GM12874 (cell line): ENCODE data around the gene CGRRF1.

Experiments used
- TF ChIP-seq, protein P1 (sequence below): IDR thresholded peaks from 2 replicates; pipeline ENCODE4 v1.5.1; 2011; ENCODE audit warnings: low read depth, mild to moderate bottlenecking, control low read depth, low read length, moderate library complexity; ENCODE audit not compliant: insufficient read depth

Gene CGRRF1

DNA sequence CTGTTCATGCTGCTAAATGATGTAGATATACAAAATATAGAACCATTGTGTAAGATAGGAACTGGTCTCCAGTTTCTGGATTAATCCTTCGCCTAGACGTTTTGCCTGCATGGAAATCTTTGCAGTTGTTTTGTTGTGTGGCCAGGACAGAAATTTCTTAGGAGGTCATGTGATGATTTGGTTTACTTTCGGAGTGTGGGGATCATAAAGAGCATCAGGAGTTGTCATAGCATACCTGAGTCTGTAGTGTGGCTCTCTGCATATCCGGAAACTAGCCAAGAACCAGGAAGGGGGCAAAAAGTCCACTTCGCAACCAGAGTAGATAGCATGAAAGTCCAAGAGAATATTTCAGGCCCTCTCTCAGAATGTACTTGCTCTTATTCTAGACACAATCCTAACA is 60.3 kb downstream of the CGRRF1 start:
- TF ChIP-seq, protein P1, sequence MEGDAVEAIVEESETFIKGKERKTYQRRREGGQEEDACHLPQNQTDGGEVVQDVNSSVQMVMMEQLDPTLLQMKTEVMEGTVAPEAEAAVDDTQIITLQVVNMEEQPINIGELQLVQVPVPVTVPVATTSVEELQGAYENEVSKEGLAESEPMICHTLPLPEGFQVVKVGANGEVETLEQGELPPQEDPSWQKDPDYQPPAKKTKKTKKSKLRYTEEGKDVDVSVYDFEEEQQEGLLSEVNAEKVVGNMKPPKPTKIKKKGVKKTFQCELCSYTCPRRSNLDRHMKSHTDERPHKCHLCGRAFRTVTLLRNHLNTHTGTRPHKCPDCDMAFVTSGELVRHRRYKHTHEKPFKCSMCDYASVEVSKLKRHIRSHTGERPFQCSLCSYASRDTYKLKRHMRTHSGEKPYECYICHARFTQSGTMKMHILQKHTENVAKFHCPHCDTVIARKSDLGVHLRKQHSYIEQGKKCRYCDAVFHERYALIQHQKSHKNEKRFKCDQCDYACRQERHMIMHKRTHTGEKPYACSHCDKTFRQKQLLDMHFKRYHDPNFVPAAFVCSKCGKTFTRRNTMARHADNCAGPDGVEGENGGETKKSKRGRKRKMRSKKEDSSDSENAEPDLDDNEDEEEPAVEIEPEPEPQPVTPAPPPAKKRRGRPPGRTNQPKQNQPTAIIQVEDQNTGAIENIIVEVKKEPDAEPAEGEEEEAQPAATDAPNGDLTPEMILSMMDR: no peak

DNA sequence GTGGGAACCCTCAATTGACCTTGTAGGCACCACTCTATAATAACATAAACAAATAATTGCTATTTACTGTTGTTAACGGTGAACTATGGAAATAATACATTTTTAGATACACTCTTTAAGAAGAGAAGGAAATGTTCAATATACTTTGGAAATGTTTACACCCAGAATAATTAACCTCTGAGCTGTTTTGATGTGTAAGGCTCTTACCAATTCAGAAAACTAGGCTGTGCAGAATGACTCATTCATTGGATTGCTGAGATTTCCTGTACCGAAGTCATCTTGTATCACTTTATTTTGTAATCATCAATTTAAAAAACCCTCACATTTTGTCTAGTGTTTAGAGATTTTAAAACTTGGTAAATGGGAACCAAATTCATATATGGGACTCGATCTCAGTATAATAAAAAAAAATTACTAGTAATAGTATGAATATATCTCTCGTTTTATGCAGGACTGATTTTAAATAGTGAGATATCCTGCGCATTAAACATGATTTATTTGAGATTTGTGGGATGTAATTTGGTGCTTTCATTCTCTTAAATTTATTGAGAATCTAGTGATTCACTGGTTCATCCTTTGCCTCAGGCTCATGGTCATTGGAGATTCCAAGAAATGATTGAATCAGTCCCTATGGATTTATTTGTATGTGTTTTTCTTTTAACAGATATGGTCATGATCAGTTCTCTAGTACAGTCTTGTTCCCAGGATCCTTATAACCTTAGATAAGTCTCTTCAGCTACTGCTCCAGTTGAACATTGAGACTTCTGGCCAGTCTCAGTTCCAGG is 61.1 kb downstream of the CGRRF1 start:
- TF ChIP-seq, protein P1: no peak

DNA sequence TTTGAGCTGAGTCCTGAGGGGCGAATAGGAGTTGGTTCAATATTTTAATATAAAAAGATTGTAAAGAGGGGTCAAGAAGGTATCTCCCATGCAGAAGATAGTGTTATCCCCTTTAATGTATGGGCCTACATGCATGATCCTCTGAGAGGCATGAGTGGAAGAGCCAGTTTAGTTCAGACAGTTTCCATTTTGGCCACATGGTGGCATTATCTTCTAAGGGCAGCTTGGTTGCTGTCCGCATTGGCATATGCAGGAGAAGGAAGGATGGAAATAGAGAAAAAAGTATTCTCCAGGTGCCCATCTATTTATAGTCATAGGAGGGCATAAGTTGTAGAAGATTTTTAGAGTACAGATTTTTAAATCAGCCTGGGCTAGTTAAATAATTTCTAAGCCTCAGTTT is 62.6 kb downstream of the CGRRF1 start:
- TF ChIP-seq, protein P1: peak; percentile 56; the same call in 1 of the 2 replicates

DNA sequence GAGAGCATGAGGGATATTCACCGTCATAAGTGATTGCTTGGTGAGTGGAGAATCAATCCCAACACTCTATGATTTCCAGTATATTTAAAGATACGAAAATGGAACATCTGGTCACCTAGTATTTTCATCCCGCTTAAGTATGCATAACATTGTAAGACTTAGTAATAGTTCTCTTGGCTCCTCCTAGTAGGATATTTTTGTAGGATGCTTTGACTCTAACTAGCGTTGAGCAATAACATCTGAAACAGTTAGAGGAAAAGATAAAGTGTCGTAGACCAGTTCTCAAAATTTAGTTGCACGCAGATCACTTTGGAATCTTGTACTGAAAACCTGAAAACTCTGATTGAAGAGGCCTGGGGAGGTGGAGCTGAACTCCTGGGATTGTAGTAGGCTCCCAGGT is 64.8 kb downstream of the CGRRF1 start:
- TF ChIP-seq, protein P1: no peak

DNA sequence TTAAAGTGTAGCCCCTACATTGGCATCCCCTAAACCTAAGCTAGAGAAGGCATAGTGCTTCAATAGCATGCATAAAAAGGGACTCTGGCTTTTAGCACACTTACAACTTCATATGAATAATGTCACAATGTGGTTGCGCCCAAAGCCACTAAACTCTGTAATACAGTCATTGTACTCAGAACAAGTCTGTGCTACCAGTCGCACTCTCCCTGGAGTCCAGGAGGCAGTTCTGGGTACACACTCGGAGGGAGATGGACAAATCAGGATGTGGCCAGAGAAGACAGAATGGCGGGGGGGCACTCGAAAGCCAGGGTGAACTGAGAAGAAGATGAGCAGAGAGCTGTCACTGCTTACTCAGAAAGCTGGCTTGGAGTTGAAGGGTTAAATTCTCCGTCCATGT is 67.8 kb downstream of the CGRRF1 start:
- TF ChIP-seq, protein P1: no peak

DNA sequence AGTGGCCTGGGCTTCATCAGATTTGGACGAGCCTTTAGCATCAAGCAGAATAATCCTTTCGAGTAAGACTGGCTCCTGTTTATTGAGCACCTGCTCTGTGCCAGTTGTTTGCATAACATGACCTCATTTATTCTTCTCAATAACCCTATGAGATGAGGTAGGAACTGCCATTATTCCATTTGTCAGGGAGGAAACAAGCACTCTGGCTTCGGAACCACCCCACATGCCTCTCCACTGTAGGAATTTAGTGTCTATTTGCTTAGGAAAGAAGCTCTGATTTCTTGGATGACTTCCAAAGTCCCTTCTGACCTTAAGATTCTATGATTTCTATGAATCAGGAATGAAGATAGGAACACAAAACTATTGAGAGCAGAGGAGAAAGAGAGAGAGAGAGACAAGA is 68.3 kb downstream of the CGRRF1 start:
- TF ChIP-seq, protein P1: no peak

DNA sequence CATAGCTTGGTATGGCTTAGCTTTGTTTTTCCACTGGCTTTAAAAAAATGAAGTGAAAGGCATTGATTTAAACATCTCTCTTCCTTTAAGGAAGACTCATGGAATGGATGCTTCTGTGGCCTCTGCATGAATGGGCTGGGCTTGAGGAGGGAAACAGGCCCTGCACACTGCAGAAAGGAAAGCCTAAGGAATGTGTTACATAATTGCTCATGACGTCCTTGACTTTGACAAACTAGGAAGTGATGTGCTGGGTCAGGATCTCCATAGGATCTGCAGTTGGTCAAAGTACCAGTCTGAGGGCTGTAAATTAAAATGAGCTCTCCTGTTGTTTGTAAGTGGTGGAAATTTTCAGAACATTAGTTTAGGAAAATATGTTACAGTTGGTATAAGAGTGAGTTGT is 69.9 kb downstream of the CGRRF1 start:
- TF ChIP-seq, protein P1: no peak

DNA sequence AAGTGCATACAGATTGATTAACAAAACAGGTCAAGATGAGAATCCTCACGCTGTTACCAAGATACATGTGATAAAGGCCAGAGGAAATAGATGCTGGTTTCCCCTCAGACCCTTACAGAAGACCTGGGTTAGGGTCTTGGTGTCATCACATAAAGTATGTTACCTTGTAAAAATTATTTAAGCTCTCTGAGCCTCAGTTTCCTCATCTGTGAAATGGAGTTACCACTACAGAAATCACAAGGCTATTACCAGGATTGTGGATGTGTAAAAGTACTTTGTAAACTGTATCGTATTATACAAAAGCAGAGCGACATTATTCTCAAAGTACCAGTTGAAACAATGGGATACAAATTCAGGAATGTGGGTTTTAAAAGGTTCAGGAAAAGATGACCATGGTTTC is 71.2 kb downstream of the CGRRF1 start:
- TF ChIP-seq, protein P1: no peak
